HG03175 (cell line): Measurements from ENCODE around the gene HYAL3.
"Not testable (repeated sequence)": the region's sequence is repeated elsewhere in the genome, so short reads cannot be mapped to it uniquely, and the experiment has no call there.

Experiments used
- ATAC-seq: cut with Tn5 transposase; IDR thresholded peaks from one replicate; pipeline ENCODE4 v1.9.1; 2021; ENCODE audit warnings: mild to moderate bottlenecking, moderate library complexity; ENCODE audit not compliant: unreplicated experiment

HYAL3 gene

GRCh38 chr3:50259432-50260026 is 39.7 kb downstream of the HYAL3 start:
- ATAC-seq: peak; percentile 15

- no peak for ATAC-seq
Observed at GRCh38 chr3:50258979-50259378, 40.2 kb downstream of the HYAL3 start.

- no peak for ATAC-seq
Observed at GRCh38 chr3:50258029-50258680, 41.0 kb downstream of the HYAL3 start.

- no peak for ATAC-seq
Observed at GRCh38 chr3:50256978-50257890, 42.0 kb downstream of the HYAL3 start.

- ATAC-seq: no peak
Observed at GRCh38 chr3:50255251-50255615, 44.0 kb downstream of the HYAL3 start.

GRCh38 chr3:50254577-50255250 is 44.5 kb downstream of the HYAL3 start:
- ATAC-seq: no peak

- ATAC-seq: no peak
Observed at GRCh38 chr3:50251220-50251619, 48.0 kb downstream of the HYAL3 start.

GRCh38 chr3:50250514-50250913 is 48.7 kb downstream of the HYAL3 start:
- ATAC-seq: no peak

GRCh38 chr3:50249457-50249856 is 49.7 kb downstream of the HYAL3 start:
- ATAC-seq: no peak

- ATAC-seq: no peak
Observed at GRCh38 chr3:50248387-50248786, 50.8 kb downstream of the HYAL3 start.

GRCh38 chr3:50246517-50246954 is 52.7 kb downstream of the HYAL3 start:
- ATAC-seq: peak; percentile 49

- peak; percentile 71 for ATAC-seq
Observed at GRCh38 chr3:50245831-50246516, 53.2 kb downstream of the HYAL3 start.

- no peak for ATAC-seq
Observed at GRCh38 chr3:50245251-50245745, 53.9 kb downstream of the HYAL3 start.

- ATAC-seq: not testable (repeated sequence)
Observed at GRCh38 chr3:50244813-50245212, 54.4 kb downstream of the HYAL3 start.

GRCh38 chr3:50243543-50243895 is 55.7 kb downstream of the HYAL3 start:
- no peak for ATAC-seq

GRCh38 chr3:50242851-50243542 is 56.2 kb downstream of the HYAL3 start:
- ATAC-seq: no peak
